Muscle layer of duodenum (tissue), 2 donors: ENCODE data around the gene ACIN1.
"Not testable (repeated sequence)": the region's sequence is repeated elsewhere in the genome, so short reads cannot be mapped to it uniquely, and the experiment has no call there.

ENCODE experiments used
- H3K27ac ChIP-seq: one replicate; pipeline ENCODE4 v1.7.0; 2013; ENCODE audit warnings: mild to moderate bottlenecking, low read length
- H3K27me3 ChIP-seq: one replicate; pipeline ENCODE4 v1.7.0; 2013; ENCODE audit warnings: low read depth, mild to moderate bottlenecking, control low read depth, low read length
- H3K36me3 ChIP-seq, 2 donors: one replicate each; pipeline ENCODE4 v1.7.0; 2013; ENCODE audit warnings: low read length in 2 of 2, control low read depth in 1 of 2, mild to moderate bottlenecking in 1 of 2; ENCODE audit not compliant: insufficient read depth in 2 of 2, control insufficient read depth in 1 of 2
- H3K4me1 ChIP-seq, 2 donors: one replicate each; pipeline ENCODE4 v1.7.0; 2013; ENCODE audit warnings: low read length in 2 of 2, mild to moderate bottlenecking in 2 of 2, control low read depth in 1 of 2, moderate library complexity in 1 of 2; ENCODE audit not compliant: insufficient read depth in 2 of 2, control insufficient read depth in 1 of 2
- H3K4me3 ChIP-seq, 2 donors: one replicate each; pipeline ENCODE4 v1.7.0; 2013; ENCODE audit warnings: low read length in 2 of 2, low read depth in 1 of 2, mild to moderate bottlenecking in 1 of 2
- H3K9me3 ChIP-seq, 2 donors: one replicate each; pipeline ENCODE4 v1.7.0; 2013; ENCODE audit warnings: low read length in 2 of 2, control low read depth in 1 of 2, mild to moderate bottlenecking in 1 of 2; ENCODE audit not compliant: control insufficient read depth in 1 of 2
- donor health status: healthy.

ACIN1 gene

GRCh38 chr14:23025151-23025814, 69.7 kb downstream of the ACIN1 start:
- Histone ChIP-seq H3K4me1 (no peaks in the 10 kb centered on the region), H3K36me3 (peaks cover 17 to 19% of the 10 kb centered on the region in 2 donors), H3K9me3 (no peaks in the 10 kb centered on the region), H3K27ac (no peak overlapping the region), H3K27me3 (no peaks in the 10 kb centered on the region), H3K4me3 (no peak overlapping the region)

- Histone ChIP-seq H3K27ac (no peak overlapping the region), H3K4me1 (no peaks in the 10 kb centered on the region), H3K4me3 (no peak overlapping the region), H3K27me3 (no peaks in the 10 kb centered on the region), H3K36me3 (peaks cover 16 to 19% of the 10 kb centered on the region in 2 donors), H3K9me3 (no peaks in the 10 kb centered on the region)
These were observed 70.3 kb downstream of the ACIN1 start for GRCh38 chr14:23024612-23025075.

- H3K9me3 ChIP-seq: no peaks in the 10 kb centered on the region
- H3K4me3 ChIP-seq: no peak overlapping the region
- H3K4me1 ChIP-seq: no peaks in the 10 kb centered on the region
- no peaks in the 10 kb centered on the region for H3K27me3 ChIP-seq
- H3K27ac ChIP-seq: no peak overlapping the region
- H3K36me3 ChIP-seq: peaks cover 15 to 16% of the 10 kb centered on the region in 2 donors
These were observed 71.2 kb downstream of the ACIN1 start for GRCh38 chr14:23023795-23024152.

- Histone ChIP-seq H3K27ac (no peak overlapping the region), H3K27me3 (no peaks in the 10 kb centered on the region), H3K4me3 (no peak overlapping the region), H3K4me1 (no peaks in the 10 kb centered on the region), H3K9me3 (no peaks in the 10 kb centered on the region), H3K36me3 (peaks cover 15 to 16% of the 10 kb centered on the region in 2 donors)
These were observed 71.7 kb downstream of the ACIN1 start for GRCh38 chr14:23023022-23023794.

GRCh38 chr14:23021889-23022442, 73.0 kb downstream of the ACIN1 start:
- no peaks in the 10 kb centered on the region for H3K9me3 ChIP-seq
- H3K27me3 ChIP-seq: no peaks in the 10 kb centered on the region
- H3K4me1 ChIP-seq: no peaks in the 10 kb centered on the region
- H3K4me3 ChIP-seq: no peak overlapping the region
- H3K36me3 ChIP-seq: peaks cover 15 to 16% of the 10 kb centered on the region in 2 donors
- H3K27ac ChIP-seq: no peak overlapping the region

GRCh38 chr14:23021434-23021833, 73.5 kb downstream of the ACIN1 start:
- Histone ChIP-seq H3K4me1 (no peaks in the 10 kb centered on the region), H3K27ac (no peak overlapping the region), H3K4me3 (no peak overlapping the region), H3K27me3 (no peaks in the 10 kb centered on the region), H3K9me3 (no peaks in the 10 kb centered on the region), H3K36me3 (peaks cover 15 to 16% of the 10 kb centered on the region in 2 donors)

GRCh38 chr14:23020143-23021128, 74.5 kb downstream of the ACIN1 start:
- H3K27ac ChIP-seq: no peak overlapping the region
- H3K36me3 ChIP-seq: peaks cover 6 to 8% of the 10 kb centered on the region in 2 donors

GRCh38 chr14:23018107-23018506, 76.8 kb downstream of the ACIN1 start:
- H3K27me3 ChIP-seq: no peaks in the 10 kb centered on the region
- no peak overlapping the region for H3K27ac ChIP-seq
- H3K4me3 ChIP-seq: no peak overlapping the region
- no peaks in the 10 kb centered on the region for H3K36me3 ChIP-seq
- no peaks in the 10 kb centered on the region for H3K4me1 ChIP-seq
- H3K9me3 ChIP-seq: no peaks in the 10 kb centered on the region

More at GRCh38 chr14:23020143-23021128, 74.5 kb downstream of the ACIN1 start:
- Histone ChIP-seq H3K4me3 (no peak overlapping the region), H3K9me3 (no peaks in the 10 kb centered on the region), H3K27me3 (no peaks in the 10 kb centered on the region), H3K4me1 (no peaks in the 10 kb centered on the region)

- Histone ChIP-seq H3K27ac (no peak overlapping the region), H3K9me3 (no peaks in the 10 kb centered on the region), H3K27me3 (no peaks in the 10 kb centered on the region), H3K4me3 (no peak overlapping the region), H3K36me3 (no peaks in the 10 kb centered on the region), H3K4me1 (no peaks in the 10 kb centered on the region)
These were observed 77.8 kb downstream of the ACIN1 start for GRCh38 chr14:23017091-23017490.

GRCh38 chr14:23015618-23016017, 79.3 kb downstream of the ACIN1 start:
- no peak overlapping the region for H3K27ac ChIP-seq
- H3K4me1 ChIP-seq: no peaks in the 10 kb centered on the region
- no peaks in the 10 kb centered on the region for H3K27me3 ChIP-seq
- no peaks in the 10 kb centered on the region for H3K36me3 ChIP-seq
- no peak overlapping the region for H3K4me3 ChIP-seq
- no peaks in the 10 kb centered on the region for H3K9me3 ChIP-seq

- not testable (repeated sequence) for H3K36me3 ChIP-seq, H3K27ac ChIP-seq, H3K9me3 ChIP-seq, H3K4me1 ChIP-seq, H3K27me3 ChIP-seq, H3K4me3 ChIP-seq
These were observed 81.2 kb downstream of the ACIN1 start for GRCh38 chr14:23013749-23014054.
